Liver (tissue), 9 donors: Measurements from ENCODE around the gene DOCK10. TPM values are rescaled to one million over a fixed set of nuclear protein-coding genes. Genes with fewer than 3 reads are reported as not detected.

Experiments
- DNase-seq: peaks from one replicate; pipeline ENCODE4 v3.0.0-alpha.2; 2017; ENCODE audit warnings: low spot score
- H3K27ac ChIP-seq, 2 donors: one replicate each; pipeline ENCODE4 v1.7.0; 2013; ENCODE audit warnings: inconsistent platforms in 2 of 2, low read length in 2 of 2, control low read depth in 1 of 2, low read depth in 1 of 2, mild to moderate bottlenecking in 1 of 2
- H3K27me3 ChIP-seq, 4 donors: one replicate each; pipeline versions ENCODE4 v1.6.1 to v1.7.0; 2013; ENCODE audit warnings: low read length in 3 of 4, inconsistent platforms in 1 of 4, mild to moderate bottlenecking in 1 of 4, moderate library complexity in 1 of 4; ENCODE audit not compliant: control insufficient read depth in 4 of 4, insufficient read depth in 4 of 4
- H3K36me3 ChIP-seq, 4 donors: one replicate each; pipeline versions ENCODE4 v1.6.1 to v1.7.0; 2013; ENCODE audit warnings: low read length in 3 of 4, mild to moderate bottlenecking in 3 of 4, low read depth in 1 of 4, moderate library complexity in 1 of 4; ENCODE audit not compliant: control insufficient read depth in 4 of 4, insufficient read depth in 3 of 4
- H3K4me1 ChIP-seq, 4 donors: one replicate each; pipeline versions ENCODE4 v1.6.1 to v1.7.0; 2013; ENCODE audit warnings: low read length in 3 of 4, mild to moderate bottlenecking in 3 of 4, moderate library complexity in 1 of 4; ENCODE audit not compliant: control insufficient read depth in 4 of 4, insufficient read depth in 4 of 4
- H3K4me3 ChIP-seq, 3 donors: one replicate each; pipeline versions ENCODE4 v1.6.1 to v1.7.0; 2013; ENCODE audit warnings: low read length in 3 of 3, control low read depth in 1 of 3, low read depth in 1 of 3, mild to moderate bottlenecking in 1 of 3
- H3K9ac ChIP-seq, 2 donors: one replicate each; pipeline ENCODE4 v1.7.0; 2013; ENCODE audit warnings: low read length in 2 of 2, mild to moderate bottlenecking in 2 of 2, moderate library complexity in 2 of 2, control low read depth in 1 of 2, low read depth in 1 of 2
- H3K9me3 ChIP-seq, 4 donors: one replicate each; pipeline versions ENCODE4 v1.6.1 to v1.7.0; 2013; ENCODE audit warnings: low read length in 3 of 4; ENCODE audit not compliant: control insufficient read depth in 4 of 4
- ATF3 ChIP-seq: IDR thresholded peaks from 2 replicates; pipeline ENCODE4 v1.6.1; 2016; ENCODE audit warnings: antibody characterized with exemption
- CTCF ChIP-seq: fragments of 150-350 bp; IDR thresholded peaks from 2 replicates; pipeline ENCODE4 v1.5.1; 2017; ENCODE audit warnings: improper control_type of control experiment, low read depth, low read length; ENCODE audit not compliant: missing input control
- EGR1 ChIP-seq, 2 donors: IDR thresholded peaks; 2 replicates each; pipeline ENCODE4 v1.6.1; 2016 to 2018; ENCODE audit warnings: antibody characterized with exemption in 2 of 2, low read depth in 2 of 2
- FOXA1 ChIP-seq: IDR thresholded peaks from 2 replicates; pipeline ENCODE4 v1.6.1; 2016; ENCODE audit warnings: antibody characterized with exemption
- FOXA2 ChIP-seq: IDR thresholded peaks from 2 replicates; pipeline ENCODE4 v1.6.1; 2016; ENCODE audit warnings: antibody characterized with exemption
- GABPA ChIP-seq, 2 donors: IDR thresholded peaks in 1 of 2; conservative IDR thresholded peaks in 1 of 2; 2 replicates each; pipeline ENCODE4 v1.6.1; 2016; ENCODE audit warnings: antibody characterized with exemption in 2 of 2, mild to moderate bottlenecking in 1 of 2, moderate library complexity in 1 of 2
- HNF4A ChIP-seq, 2 donors: conservative IDR thresholded peaks; 2 replicates each; pipeline ENCODE4 v1.6.1; 2016; ENCODE audit warnings: antibody characterized with exemption in 2 of 2, mild to moderate bottlenecking in 2 of 2
- HNF4G ChIP-seq: IDR thresholded peaks from 2 replicates; pipeline ENCODE4 v1.6.1; 2016; ENCODE audit warnings: antibody characterized with exemption
- JUND ChIP-seq, 2 donors: IDR thresholded peaks; 2 replicates each; pipeline ENCODE4 v1.6.1; 2016; ENCODE audit warnings: antibody characterized with exemption in 2 of 2
- NR2F2 ChIP-seq: IDR thresholded peaks from 2 replicates; pipeline ENCODE4 v1.6.1; 2016; ENCODE audit warnings: antibody characterized with exemption
- RAD21 ChIP-seq, 2 donors: IDR thresholded peaks; 2 replicates each; pipeline ENCODE4 v1.6.1; 2016; ENCODE audit warnings: antibody characterized with exemption in 2 of 2, mild to moderate bottlenecking in 2 of 2
- REST ChIP-seq: IDR thresholded peaks from 2 replicates; pipeline ENCODE4 v1.6.1; 2016; ENCODE audit warnings: antibody characterized with exemption, mild to moderate bottlenecking
- RXRA ChIP-seq, 2 donors: IDR thresholded peaks; 2 replicates each; pipeline ENCODE4 v1.6.1; 2017 to 2018; ENCODE audit warnings: antibody characterized with exemption in 2 of 2, mild to moderate bottlenecking in 1 of 2
- SP1 ChIP-seq: IDR thresholded peaks from 2 replicates; pipeline ENCODE4 v1.6.1; 2018; ENCODE audit warnings: antibody characterized with exemption, mild to moderate bottlenecking
- TAF1 ChIP-seq: conservative IDR thresholded peaks from 2 replicates; pipeline ENCODE4 v1.6.1; 2016; ENCODE audit warnings: antibody characterized with exemption, mild to moderate bottlenecking
- YY1 ChIP-seq: IDR thresholded peaks from 2 replicates; pipeline ENCODE4 v1.6.1; 2016; ENCODE audit warnings: antibody characterized with exemption, mild to moderate bottlenecking
- ZBTB33 ChIP-seq: IDR thresholded peaks from 2 replicates; pipeline ENCODE4 v1.6.1; 2016; ENCODE audit warnings: antibody characterized with exemption
- WGBS: extraction: QIAGEN DNeasy Blood & Tissue Kit; methylation state at CpG from one replicate; pipeline ENCODE4 v1.1.7; 2013; 5-methylcytosine and 5-hydroxymethylcytosine counted together
- polyA plus RNA-seq, 2 donors: library from polyadenylated mRNA; stranded (reverse) in 1 of 2; unstranded in 1 of 2; fragments of 200-250 nt in 1 of 2; fragments of >200 nt in 1 of 2; fragmentation: Nextera tagmentation in 1 of 2; extraction: Ambion mirVana in 1 of 2; gene quantifications; one replicate each; pipeline versions ENCODE4 v1.2.1 to v1.2.3, GENCODE V29; 2013 to 2015
- total RNA-seq, 2 donors: library from RNA; depleted of rRNA; stranded (reverse); fragments of >200 nt; gene quantifications; one replicate each; pipeline ENCODE4 v1.2.3, GENCODE V29; 2014
- TF ChIP-seq, protein P1 (sequence below): IDR thresholded peaks from 2 replicates; pipeline ENCODE4 v1.6.1; 2016; ENCODE audit warnings: antibody characterized with exemption
- donor health status: healthy.
- donor health status: healthy.
- donor health status: healthy.
- donor health status: healthy.
- donor health status: healthy.

The DOCK10 gene
- total and polyA plus RNA-seq, 4 donors: 1.2 to 15.3 (median 6.8) TPM

GRCh38 chr2:224813578-224813977 is 228.7 kb downstream of the DOCK10 start:
- Histone ChIP-seq H3K27me3 (no peaks in the 10 kb centered on the region), H3K9ac (no peak overlapping the region), H3K36me3 (peaks cover 0 to 3% (median 0%) of the 10 kb centered on the region in 4 donors), H3K9me3 (no peaks in the 10 kb centered on the region), H3K4me3 (no peak overlapping the region), H3K27ac (no peak overlapping the region), H3K4me1 (no peaks in the 10 kb centered on the region)
- TF ChIP-seq REST: no peak
- TF ChIP-seq HNF4A (conservative IDR thresholded peaks at IDR 0.05): no peak
- TF ChIP-seq SP1: no peak
- TF ChIP-seq HNF4G: no peak
- no peak for TF ChIP-seq YY1
- TF ChIP-seq CTCF: no peak
- TF ChIP-seq GABPA (IDR thresholded peaks at IDR 0.05 in 1 of 2, conservative IDR thresholded peaks at IDR 0.05 in 1 of 2): no peak
- no peak for TF ChIP-seq FOXA2
- TF ChIP-seq JUND (IDR thresholded peaks at IDR 0.05): no peak
- no peak for TF ChIP-seq EGR1 (IDR thresholded peaks at IDR 0.05; ENCODE audit: low read depth in 2 of 2)
- no peak for TF ChIP-seq FOXA1
- no peak for TF ChIP-seq NR2F2
- TF ChIP-seq TAF1: no peak
- TF ChIP-seq RAD21 (IDR thresholded peaks at IDR 0.05): no peak
- TF ChIP-seq RXRA (IDR thresholded peaks at IDR 0.05): no peak
- no peak for TF ChIP-seq ATF3
- no peak for TF ChIP-seq ZBTB33
- TF ChIP-seq, protein P1, sequence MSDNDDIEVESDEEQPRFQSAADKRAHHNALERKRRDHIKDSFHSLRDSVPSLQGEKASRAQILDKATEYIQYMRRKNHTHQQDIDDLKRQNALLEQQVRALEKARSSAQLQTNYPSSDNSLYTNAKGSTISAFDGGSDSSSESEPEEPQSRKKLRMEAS: no peak
- 92% methylated on average over 1 of the region's 1 CpG for WGBS
- DNase-seq: no peak
